NK-92 treated with Interleukin-12 subunit alpha and Interleukin-12 subunit beta, amount 100 ng/mL, for 24 hours (cell line): ENCODE results near the gene WAC.
"Not testable (repeated sequence)": the region's sequence is repeated elsewhere in the genome, so short reads cannot be mapped to it uniquely, and the experiment has no call there.

Experiments used
- DNase-seq: peaks from one replicate; lab custom pipeline; 2025; lab: John Stamatoyannopoulos, UW

WAC gene

GRCh38 chr10:28532337-28533185, at the start of gene WAC:
TSS of gene WAC (plus strand) at chr10:28533118. CDS start at chr10:28533580, 462 bp downstream.
- peak; percentile 86 for DNase-seq

GRCh38 chr10:28489206-28489605, 43.7 kb upstream of the WAC start:
- DNase-seq, result no peak

- DNase-seq, result not testable (repeated sequence)
These were observed 42.6 kb upstream of the WAC start for GRCh38 chr10:28490256-28490865.

GRCh38 chr10:28492116-28492920, 40.6 kb upstream of the WAC start:
- DNase-seq, result no peak

- no peak for DNase-seq
These were observed 38.5 kb upstream of the WAC start for GRCh38 chr10:28494420-28494819.

GRCh38 chr10:28495084-28495483, 37.8 kb upstream of the WAC start:
- DNase-seq, result no peak

GRCh38 chr10:28496017-28496416, 36.9 kb upstream of the WAC start:
- DNase-seq, result no peak

GRCh38 chr10:28496481-28496961, 36.4 kb upstream of the WAC start:
- no peak for DNase-seq

GRCh38 chr10:28497313-28498126, 35.4 kb upstream of the WAC start:
- no peak for DNase-seq

- not testable (repeated sequence) for DNase-seq
These were observed 32.7 kb upstream of the WAC start for GRCh38 chr10:28500203-28500602.

GRCh38 chr10:28503114-28503513, 29.8 kb upstream of the WAC start:
- no peak for DNase-seq

- DNase-seq, result no peak
These were observed 27.5 kb upstream of the WAC start for GRCh38 chr10:28505359-28505959.

GRCh38 chr10:28508304-28508925, 24.5 kb upstream of the WAC start:
- DNase-seq, result no peak

- DNase-seq, result no peak
These were observed 23.6 kb upstream of the WAC start for GRCh38 chr10:28509286-28509685.

- DNase-seq, result no peak
These were observed 18.3 kb upstream of the WAC start for GRCh38 chr10:28514648-28515047.

GRCh38 chr10:28520346-28520745, 12.6 kb upstream of the WAC start:
- no peak for DNase-seq

- DNase-seq, result not testable (repeated sequence)
These were observed 12.1 kb upstream of the WAC start for GRCh38 chr10:28520828-28521227.

- not testable (repeated sequence) for DNase-seq
These were observed 11.0 kb upstream of the WAC start for GRCh38 chr10:28521961-28522360.

- no peak for DNase-seq
These were observed 9.1 kb upstream of the WAC start for GRCh38 chr10:28523725-28524252.

- DNase-seq, result no peak
These were observed 2.2 kb upstream of the WAC start for GRCh38 chr10:28530751-28531150.
